Fibroblast of skin of right biceps (primary cell): Measurements from ENCODE around the gene THSD4.

Source experiments
- DNase-seq: peaks from one replicate; pipeline ENCODE4 v3.0.0-alpha.2; 2013

THSD4 gene

GRCh38 chr15:71807125-71807629, 691.9 kb downstream of the THSD4 start:
- DNase-seq: peak; percentile 21

GRCh38 chr15:71807691-71808091, 692.4 kb downstream of the THSD4 start:
- peak; percentile 52 for DNase-seq

GRCh38 chr15:71808311-71809020, 693.2 kb downstream of the THSD4 start:
- DNase-seq: no peak

- DNase-seq: no peak
Measured at GRCh38 chr15:71809346-71809745, 694.1 kb downstream of the THSD4 start.

GRCh38 chr15:71810256-71811035, 695.2 kb downstream of the THSD4 start, which contains the start of gene NR2E3:
NR2E3 (plus strand) TSS chr15:71810554; CDS start chr15:71810744, 190 bp downstream.
- no peak for DNase-seq

- no peak for DNase-seq
Measured at GRCh38 chr15:71811036-71811736, 695.9 kb downstream of the THSD4 start.

- no peak for DNase-seq
Measured at GRCh38 chr15:71811752-71812735, 696.8 kb downstream of the THSD4 start.

GRCh38 chr15:71812966-71813722, 697.9 kb downstream of the THSD4 start:
- DNase-seq: no peak

GRCh38 chr15:71813723-71814470, 698.6 kb downstream of the THSD4 start:
- DNase-seq: no peak

GRCh38 chr15:71815301-71815700, 700.0 kb downstream of the THSD4 start:
- no peak for DNase-seq

GRCh38 chr15:71817351-71817750, 702.1 kb downstream of the THSD4 start:
- no peak for DNase-seq

GRCh38 chr15:71820127-71820526, 704.9 kb downstream of the THSD4 start:
- no peak for DNase-seq

GRCh38 chr15:71821547-71822129, 706.4 kb downstream of the THSD4 start:
- DNase-seq: no peak

GRCh38 chr15:71822890-71823630, 707.8 kb downstream of the THSD4 start:
- no peak for DNase-seq

- DNase-seq: no peak
Measured at GRCh38 chr15:71823801-71824200, 708.5 kb downstream of the THSD4 start.

GRCh38 chr15:71825021-71825730, 709.9 kb downstream of the THSD4 start:
- DNase-seq: no peak

- no peak for DNase-seq
Measured at GRCh38 chr15:71826196-71826595, 710.9 kb downstream of the THSD4 start.

- no peak for DNase-seq
Measured at GRCh38 chr15:71830981-71831380, 715.7 kb downstream of the THSD4 start.
